ENCODE results near the gene RARA. TPM values are rescaled to one million over a fixed set of nuclear protein-coding genes. Genes with fewer than 3 reads are reported as not detected.

The RARA gene
- 10 to 100 TPM; 26.2 to 53.5 (median 52.2) TPM for total RNA-seq

DNA sequence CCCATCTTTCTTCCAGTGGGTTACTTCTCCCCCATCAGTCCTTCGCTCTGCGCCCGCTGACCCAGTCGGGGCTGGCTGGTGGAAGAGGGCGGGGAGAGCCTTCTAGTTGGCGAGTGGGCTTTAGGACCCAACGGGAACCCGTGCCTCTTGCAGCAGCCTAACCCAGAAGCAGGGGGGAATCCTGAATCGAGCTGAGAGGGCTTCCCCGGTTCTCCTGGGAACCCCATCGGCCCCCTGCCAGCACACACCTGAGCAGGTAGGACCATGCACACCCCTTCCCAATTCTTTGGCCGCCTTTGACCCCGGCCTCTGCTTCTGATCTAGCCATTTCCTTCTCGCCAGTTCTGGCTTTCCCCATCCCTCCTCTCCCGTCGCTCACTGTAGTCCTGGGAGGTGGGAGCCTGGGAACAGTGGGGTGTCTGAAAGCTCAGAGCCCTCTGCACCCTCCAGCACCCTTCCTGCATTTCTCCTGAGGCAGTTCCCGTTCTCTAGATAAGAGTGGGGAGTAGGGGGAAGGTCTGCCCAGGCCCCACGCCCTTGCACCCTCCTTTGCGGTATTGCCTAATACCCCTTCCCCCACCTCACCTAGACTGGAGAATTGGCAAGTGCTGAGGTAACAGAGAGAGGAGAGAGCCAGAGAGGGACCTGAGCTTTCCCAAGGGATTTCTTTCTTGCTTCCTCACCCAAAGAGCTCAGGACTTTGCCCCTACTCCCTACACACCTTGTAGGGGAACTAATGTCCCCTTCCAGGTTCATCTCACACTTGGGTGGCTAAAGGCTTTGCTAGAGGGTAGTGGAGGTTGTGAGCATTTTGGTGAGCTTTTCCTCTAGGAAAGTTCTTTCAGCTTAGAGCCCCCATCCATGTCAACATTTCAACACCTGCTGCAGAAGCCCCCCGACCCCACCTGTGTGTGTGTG, at the start of gene RARA:
TSS of gene RARA (plus strand) at position 150 of the 918 bp plus-strand sequence. CDS start 22,039 bp downstream, outside the sequence.
- Histone ChIP-seq H3K9me3 (no peaks in the 10 kb centered on the region), H3K27ac (replicated peaks in 1 of 4) (peak within 1 kb of the TSS; percentile 94 to 98 (median 96)), H3K36me3 (no peaks in the 10 kb centered on the region), H3K4me1 (peaks cover 80 to 93% (median 87%) of the 10 kb centered on the region in 4 donors), H3K4me3 (peak within 1 kb of the TSS; percentile 55 to 69 (median 56)), H3K27me3 (no peaks in the 10 kb centered on the region)
- intact Hi-C loops (cut with DNase I), result loop anchor here (10.0 kb wide), 1 partner anchor 106 kb away; the partner anchor contains the start of gene TOP2A
- TF ChIP-seq EP300 (IDR thresholded peaks at IDR 0.05) (no peak), POLR2AphosphoS5 (IDR thresholded peaks at IDR 0.05) (peak in 1 of 2 donors; percentile 31)
- WGBS, result 10% methylated on average over 18 of the region's 20 CpGs
- no peak for DNase-seq (ENCODE audit: extremely low spot score)

DNA sequence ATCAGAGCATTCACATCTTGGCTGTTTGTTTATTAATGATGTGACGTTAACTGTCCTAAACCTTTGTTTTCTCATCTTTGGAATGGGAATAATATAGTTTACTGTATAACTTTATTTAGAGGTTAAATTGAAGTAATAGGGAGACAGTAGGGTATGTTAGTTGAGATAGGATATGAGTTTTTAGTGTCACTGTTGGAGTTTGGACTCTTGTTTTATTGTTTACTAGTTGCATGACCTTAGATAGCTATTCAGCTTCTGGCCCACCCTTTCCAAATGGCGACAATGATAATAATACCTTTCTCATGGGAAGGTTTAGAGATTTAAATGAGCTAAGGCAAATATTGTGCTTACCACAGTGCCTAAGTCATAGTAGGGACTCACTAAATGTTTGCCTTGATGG, 49.5 kb upstream of the RARA start:
- Histone ChIP-seq H3K27ac (replicated peaks in 1 of 4) (no peak overlapping the region), H3K4me1 (no peaks in the 10 kb centered on the region), H3K36me3 (peaks cover 50 to 83% (median 74%) of the 10 kb centered on the region in 4 donors), H3K4me3 (no peak overlapping the region), H3K9me3 (no peaks in the 10 kb centered on the region), H3K27me3 (no peaks in the 10 kb centered on the region)
- intact Hi-C loops (cut with DNase I), result no loop called here
- WGBS, result 92% methylated on average over 2 of the region's 2 CpGs
- DNase-seq (ENCODE audit: extremely low spot score), result no peak
- no peak for TF ChIP-seq EP300 (IDR thresholded peaks at IDR 0.05)
- TF ChIP-seq POLR2AphosphoS5 (IDR thresholded peaks at IDR 0.05), result no peak
- TF ChIP-seq, protein P1, sequence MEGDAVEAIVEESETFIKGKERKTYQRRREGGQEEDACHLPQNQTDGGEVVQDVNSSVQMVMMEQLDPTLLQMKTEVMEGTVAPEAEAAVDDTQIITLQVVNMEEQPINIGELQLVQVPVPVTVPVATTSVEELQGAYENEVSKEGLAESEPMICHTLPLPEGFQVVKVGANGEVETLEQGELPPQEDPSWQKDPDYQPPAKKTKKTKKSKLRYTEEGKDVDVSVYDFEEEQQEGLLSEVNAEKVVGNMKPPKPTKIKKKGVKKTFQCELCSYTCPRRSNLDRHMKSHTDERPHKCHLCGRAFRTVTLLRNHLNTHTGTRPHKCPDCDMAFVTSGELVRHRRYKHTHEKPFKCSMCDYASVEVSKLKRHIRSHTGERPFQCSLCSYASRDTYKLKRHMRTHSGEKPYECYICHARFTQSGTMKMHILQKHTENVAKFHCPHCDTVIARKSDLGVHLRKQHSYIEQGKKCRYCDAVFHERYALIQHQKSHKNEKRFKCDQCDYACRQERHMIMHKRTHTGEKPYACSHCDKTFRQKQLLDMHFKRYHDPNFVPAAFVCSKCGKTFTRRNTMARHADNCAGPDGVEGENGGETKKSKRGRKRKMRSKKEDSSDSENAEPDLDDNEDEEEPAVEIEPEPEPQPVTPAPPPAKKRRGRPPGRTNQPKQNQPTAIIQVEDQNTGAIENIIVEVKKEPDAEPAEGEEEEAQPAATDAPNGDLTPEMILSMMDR (IDR thresholded peaks at IDR 0.05), result no peak
- no peak for TF ChIP-seq POLR2A (IDR thresholded peaks at IDR 0.05; ENCODE audit: low read depth)

DNA sequence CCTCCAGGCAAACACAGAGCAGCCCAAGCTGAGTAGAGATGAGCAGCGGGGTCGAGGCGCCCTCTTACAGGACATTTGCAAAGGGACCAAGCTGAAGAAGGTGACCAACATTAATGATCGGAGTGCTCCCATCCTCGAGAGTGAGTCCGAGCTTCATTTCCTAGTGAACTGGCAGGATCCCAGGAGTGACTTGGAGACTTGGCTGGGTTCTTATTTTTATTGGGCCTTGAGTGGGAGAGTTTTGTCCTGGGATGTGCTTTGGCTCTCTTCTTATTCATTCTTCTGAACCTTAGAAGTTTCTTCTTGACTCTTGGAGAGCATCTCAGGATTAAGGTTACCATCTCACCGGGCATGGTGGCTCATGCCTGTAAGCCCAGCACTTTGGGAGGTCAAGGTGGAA, 48.5 kb upstream of the RARA start:
- WGBS, result 82% methylated on average over 7 of the region's 7 CpGs
- no peaks in the 10 kb centered on the region for H3K4me1 ChIP-seq

DNA sequence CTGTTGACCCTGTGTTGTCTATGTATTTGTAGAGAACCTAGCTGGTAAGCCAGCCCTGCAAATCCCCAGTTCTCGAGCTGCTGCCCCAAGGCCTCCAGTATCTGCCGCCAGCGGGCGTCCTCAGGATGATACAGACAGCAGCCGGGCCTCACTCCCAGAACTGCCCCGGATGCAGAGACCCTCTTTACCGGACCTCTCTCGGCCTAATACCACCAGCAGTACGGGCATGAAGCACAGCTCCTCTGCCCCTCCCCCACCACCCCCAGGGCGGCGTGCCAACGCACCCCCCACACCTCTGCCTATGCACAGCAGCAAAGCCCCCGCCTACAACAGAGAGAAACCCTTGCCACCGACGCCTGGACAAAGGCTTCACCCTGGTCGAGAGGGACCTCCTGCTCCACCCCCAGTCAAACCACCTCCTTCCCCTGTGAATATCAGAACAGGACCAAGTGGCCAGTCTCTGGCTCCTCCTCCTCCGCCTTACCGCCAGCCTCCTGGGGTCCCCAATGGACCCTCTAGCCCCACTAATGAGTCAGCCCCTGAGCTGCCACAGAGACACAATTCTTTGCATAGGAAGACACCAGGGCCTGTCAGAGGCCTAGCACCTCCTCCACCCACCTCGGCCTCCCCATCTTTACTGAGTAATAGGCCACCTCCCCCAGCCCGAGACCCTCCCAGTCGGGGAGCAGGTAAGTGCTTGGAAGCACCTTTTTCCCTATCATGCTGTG, 44.4 kb upstream of the RARA start:
- H3K36me3 ChIP-seq, result peaks cover 44 to 93% (median 92%) of the 10 kb centered on the region in 4 donors
- no peaks in the 10 kb centered on the region for H3K27me3 ChIP-seq
- no peaks in the 10 kb centered on the region for H3K4me1 ChIP-seq
- no peaks in the 10 kb centered on the region for H3K9me3 ChIP-seq
- H3K27ac ChIP-seq (replicated peaks in 1 of 4), result no peak overlapping the region
- DNase-seq (ENCODE audit: extremely low spot score), result no peak
- 85% methylated on average over 16 of the region's 21 CpGs for WGBS
- H3K4me3 ChIP-seq, result no peak overlapping the region
- TF ChIP-seq POLR2AphosphoS5 (IDR thresholded peaks at IDR 0.05) (no peak), EP300 (IDR thresholded peaks at IDR 0.05) (no peak), POLR2A (IDR thresholded peaks at IDR 0.05; ENCODE audit: low read depth) (no peak)
- TF ChIP-seq, protein P1 (IDR thresholded peaks at IDR 0.05), result no peak
- intact Hi-C loops (cut with DNase I), result no loop called here

More for the DNA sequence above, 48.5 kb upstream of the RARA start:
- intact Hi-C loops (cut with DNase I), result no loop called here
- H3K4me3 ChIP-seq, result no peak overlapping the region
- H3K9me3 ChIP-seq, result no peaks in the 10 kb centered on the region
- DNase-seq (ENCODE audit: extremely low spot score), result no peak
- H3K36me3 ChIP-seq, result peaks cover 60 to 93% (median 84%) of the 10 kb centered on the region in 4 donors
- no peaks in the 10 kb centered on the region for H3K27me3 ChIP-seq
- no peak overlapping the region for H3K27ac ChIP-seq (replicated peaks in 1 of 4)
- TF ChIP-seq, protein P1 (IDR thresholded peaks at IDR 0.05), result no peak
- no peak for TF ChIP-seq POLR2AphosphoS5 (IDR thresholded peaks at IDR 0.05)
- TF ChIP-seq POLR2A (IDR thresholded peaks at IDR 0.05; ENCODE audit: low read depth), result no peak
- no peak for TF ChIP-seq EP300 (IDR thresholded peaks at IDR 0.05)

DNA sequence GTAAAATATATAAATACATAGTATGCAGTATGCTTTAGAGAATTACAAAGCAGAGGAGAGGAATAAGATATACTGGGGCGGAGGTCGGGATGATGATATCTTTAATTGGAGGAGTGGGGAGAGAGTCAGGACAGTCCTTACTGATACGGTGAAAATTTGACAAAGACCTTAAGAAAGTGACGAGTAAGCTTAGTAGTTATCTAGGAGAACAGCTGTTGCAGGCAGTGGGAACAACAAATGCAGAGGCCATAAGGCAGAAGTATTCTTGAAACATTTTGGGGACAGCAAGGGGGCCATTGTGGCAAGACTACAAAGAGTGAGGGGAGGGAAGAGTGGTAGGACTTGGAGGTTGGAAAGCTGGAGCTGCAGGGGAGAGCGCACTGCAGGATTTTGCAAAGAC, 43.6 kb upstream of the RARA start:
- intact Hi-C loops (cut with DNase I), result no loop called here
- Histone ChIP-seq H3K27me3 (no peaks in the 10 kb centered on the region), H3K27ac (replicated peaks in 1 of 4) (no peak overlapping the region), H3K36me3 (peaks cover 39 to 92% (median 85%) of the 10 kb centered on the region in 4 donors), H3K4me3 (no peak overlapping the region), H3K4me1 (no peaks in the 10 kb centered on the region), H3K9me3 (no peaks in the 10 kb centered on the region)
- no peak for TF ChIP-seq EP300 (IDR thresholded peaks at IDR 0.05)
- TF ChIP-seq, protein P1 (IDR thresholded peaks at IDR 0.05), result no peak
- WGBS, result 91% methylated on average over 5 of the region's 5 CpGs
- no peak for DNase-seq (ENCODE audit: extremely low spot score)
